CD8-positive, alpha-beta memory T cell (primary cell): ENCODE measurements around the gene SSH2. TPM values are rescaled to one million over a fixed set of nuclear protein-coding genes. Genes with fewer than 3 reads are reported as not detected.

ENCODE experiments used
- CTCF ChIA-PET: fragments of 350-600 bp; sonication (Branson Sonifier 250); formaldehyde crosslinking; loops from one replicate; lab custom pipeline; 2021; ENCODE audit warnings: antibody characterized with exemption; lab: Charles Lee
- POLR2A ChIA-PET: fragments of 350-600 bp; sonication (Branson Sonifier 250); formaldehyde crosslinking; loops from one replicate; lab custom pipeline; 2021; ENCODE audit warnings: antibody characterized with exemption; lab: Charles Lee
- DNase-seq, 5 donors: peaks; one replicate each; pipeline versions ENCODE4 v3.0.0 to v3.0.0-alpha.2; 2020 to 2022; ENCODE audit warnings: mixed read lengths in 1 of 5
- H3K27ac ChIP-seq: one replicate; pipeline ENCODE4 v1.7.0; 2013; ENCODE audit warnings: low read depth, mild to moderate bottlenecking, low read length, moderate library complexity
- H3K27me3 ChIP-seq: 2 replicates; pipeline ENCODE4 v1.7.0; 2013; ENCODE audit warnings: low read length, mild to moderate bottlenecking; ENCODE audit not compliant: insufficient read depth, poor library complexity, severe bottlenecking
- H3K36me3 ChIP-seq: 2 replicates; pipeline ENCODE4 v1.7.0; 2013; ENCODE audit warnings: mild to moderate bottlenecking, low read length, moderate library complexity; ENCODE audit not compliant: insufficient read depth
- H3K4me1 ChIP-seq: 2 replicates; pipeline ENCODE4 v1.7.0; 2013; ENCODE audit warnings: mild to moderate bottlenecking, low read length, moderate library complexity; ENCODE audit not compliant: insufficient read depth
- H3K4me3 ChIP-seq: 2 replicates; pipeline ENCODE4 v1.7.0; 2013; ENCODE audit warnings: mild to moderate bottlenecking, low read length
- H3K9me3 ChIP-seq: 2 replicates; pipeline ENCODE4 v1.7.0; 2013; ENCODE audit warnings: mild to moderate bottlenecking, low read length
- H3K27ac Mint-ChIP-seq, 8 donors: one replicate each; pipeline ENCODE4 v1.8.0; 2020 to 2021; ENCODE audit warnings: mixed read lengths in 8 of 8, mild to moderate bottlenecking in 6 of 8, inconsistent platforms in 3 of 8, moderate library complexity in 3 of 8
- H3K27me3 Mint-ChIP-seq, 2 donors: one replicate each; pipeline ENCODE4 v1.8.0; 2020 to 2021; ENCODE audit warnings: mixed read lengths in 2 of 2, mild to moderate bottlenecking in 1 of 2, moderate library complexity in 1 of 2
- H3K36me3 Mint-ChIP-seq, 3 donors: one replicate each; pipeline ENCODE4 v1.8.0; 2020 to 2021; ENCODE audit warnings: mixed read lengths in 3 of 3, inconsistent platforms in 1 of 3, mild to moderate bottlenecking in 1 of 3
- H3K4me1 Mint-ChIP-seq, 3 donors: one replicate each; pipeline ENCODE4 v1.8.0; 2020 to 2021; ENCODE audit warnings: mixed read lengths in 3 of 3, inconsistent platforms in 1 of 3, mild to moderate bottlenecking in 1 of 3
- H3K4me3 Mint-ChIP-seq, 7 donors: one replicate each; pipeline ENCODE4 v1.8.0; 2020 to 2021; ENCODE audit warnings: mixed read lengths in 7 of 7, mild to moderate bottlenecking in 6 of 7, moderate library complexity in 4 of 7, inconsistent platforms in 2 of 7
- H3K9me3 Mint-ChIP-seq, 5 donors: one replicate each; pipeline ENCODE4 v1.8.0; 2020 to 2022; ENCODE audit warnings: mixed read lengths in 5 of 5, mild to moderate bottlenecking in 3 of 5, moderate library complexity in 2 of 5, inconsistent platforms in 1 of 5
- polyA plus RNA-seq: library from polyadenylated mRNA; unstranded; fragments of 300-500 nt; fragmentation: Illumina TruSeq; gene quantifications from one replicate; pipeline ENCODE4 v1.2.3, GENCODE V29; 2021
- total RNA-seq, 2 experiments: library from RNA; stranded (reverse); gene quantifications; one replicate each; pipeline ENCODE4 v1.2.3, GENCODE V29; 2021

Gene SSH2
- total and polyA plus RNA-seq, 3 experiments from 2014 or later: 28.1 to 35.9 (median 32.1) TPM

DNA sequence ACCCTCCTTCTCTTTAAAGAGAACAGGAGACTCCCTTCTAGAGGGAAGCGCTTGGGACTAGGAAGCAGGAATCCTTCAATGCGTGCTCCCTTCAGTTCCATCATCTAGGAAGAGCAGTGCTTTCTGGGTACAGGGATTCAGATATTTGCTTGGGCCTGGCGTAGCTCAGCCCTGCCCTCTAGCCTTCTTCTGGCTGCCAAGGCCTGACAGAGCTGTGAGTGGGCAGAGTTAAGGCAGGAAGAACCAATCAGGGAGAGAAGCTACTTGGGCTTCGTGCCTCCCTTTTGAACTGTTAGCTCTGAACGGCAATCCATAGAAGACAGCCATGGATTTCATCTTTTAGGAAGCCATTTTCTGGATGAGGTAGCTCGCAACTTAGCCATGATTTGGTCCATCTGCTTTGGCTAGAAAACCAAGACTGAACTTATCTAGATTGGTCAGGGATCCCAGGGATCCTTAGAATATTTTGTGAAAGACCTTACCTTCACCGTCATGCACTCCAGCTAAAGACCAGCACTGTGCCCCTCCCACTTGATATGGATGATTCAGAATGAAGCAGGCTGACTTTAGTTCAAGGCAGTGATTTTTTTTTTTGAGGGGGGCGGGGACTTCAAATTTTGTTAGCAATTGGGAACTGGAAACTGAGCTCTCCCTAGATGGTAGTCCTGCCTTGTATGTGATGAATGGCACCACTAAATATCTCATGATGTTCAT is 304.8 kb downstream of the SSH2 start:
- no peak overlapping the region for H3K4me3 ChIP-seq
- peaks cover 22% of the 10 kb centered on the region for H3K4me1 ChIP-seq
- H3K27me3 ChIP-seq: no peaks in the 10 kb centered on the region
- no peak overlapping the region for H3K27ac ChIP-seq
- no peaks in the 10 kb centered on the region for H3K9me3 Mint-ChIP-seq
- peak overlapping the region in 1 of 7 donors; percentile 56 for H3K4me3 Mint-ChIP-seq
- DNase-seq: no peak
- no peaks in the 10 kb centered on the region for H3K27me3 Mint-ChIP-seq
- peak overlapping the region in 5 of 8 donors; percentile 3 to 88 (median 47) for H3K27ac Mint-ChIP-seq
- no peaks in the 10 kb centered on the region for H3K9me3 ChIP-seq
- H3K4me1 Mint-ChIP-seq: peaks cover 30 to 54% (median 48%) of the 10 kb centered on the region in 3 donors
- H3K36me3 Mint-ChIP-seq: peaks cover 0 to 35% (median 2%) of the 10 kb centered on the region in 3 donors
- no peaks in the 10 kb centered on the region for H3K36me3 ChIP-seq
- CTCF ChIA-PET: interaction anchor here (0.8 to 2.6 kb wide), 5 partner anchors 8 to 255 kb away, joined by 3 to 10 read pairs (median 4); no protein-coding TSS in a partner anchor
- POLR2A ChIA-PET: interaction anchor here (0.5 kb wide), 1 partner anchor 325 kb away, joined by 10 read pairs; no protein-coding TSS in a partner anchor

DNA sequence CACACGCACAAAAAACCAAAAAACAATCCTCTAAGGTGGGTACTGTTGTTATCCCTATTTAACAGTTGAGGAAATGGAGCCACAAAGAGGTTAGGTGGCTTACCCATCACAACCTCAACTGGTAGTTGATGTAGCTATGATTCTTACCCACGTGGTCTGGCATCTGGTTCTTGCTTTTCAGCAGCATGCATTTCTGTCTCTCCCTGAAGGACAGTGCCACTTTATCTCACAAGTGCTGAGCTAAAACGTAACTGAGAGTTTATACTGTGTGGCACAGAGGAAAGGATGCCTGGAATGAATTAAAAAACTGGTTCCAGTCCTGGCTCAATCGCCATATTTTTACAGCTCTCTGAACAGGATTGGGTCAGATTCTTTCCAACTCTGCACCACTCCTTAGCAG is 305.4 kb downstream of the SSH2 start:
- Histone ChIP-seq H3K36me3 (no peaks in the 10 kb centered on the region), H3K4me1 (peaks cover 22% of the 10 kb centered on the region), H3K9me3 (no peaks in the 10 kb centered on the region), H3K27me3 (no peaks in the 10 kb centered on the region), H3K4me3 (no peak overlapping the region), H3K27ac (no peak overlapping the region)
- ChIA-PET CTCF (interaction anchor here (0.8 to 2.6 kb wide), 4 partner anchors 7 to 255 kb away, joined by 3 to 10 read pairs (median 4); no protein-coding TSS in a partner anchor), POLR2A (no interaction called here)
- Mint-ChIP-seq H3K4me1 (peaks cover 27 to 54% (median 48%) of the 10 kb centered on the region in 3 donors), H3K4me3 (peak overlapping the region in 2 of 7 donors; percentile 56 to 61), H3K27ac (peak overlapping the region in 6 of 8 donors; percentile 3 to 88 (median 42)), H3K9me3 (no peaks in the 10 kb centered on the region), H3K27me3 (no peaks in the 10 kb centered on the region), H3K36me3 (peaks cover 0 to 29% (median 2%) of the 10 kb centered on the region in 3 donors)
- no peak for DNase-seq

DNA sequence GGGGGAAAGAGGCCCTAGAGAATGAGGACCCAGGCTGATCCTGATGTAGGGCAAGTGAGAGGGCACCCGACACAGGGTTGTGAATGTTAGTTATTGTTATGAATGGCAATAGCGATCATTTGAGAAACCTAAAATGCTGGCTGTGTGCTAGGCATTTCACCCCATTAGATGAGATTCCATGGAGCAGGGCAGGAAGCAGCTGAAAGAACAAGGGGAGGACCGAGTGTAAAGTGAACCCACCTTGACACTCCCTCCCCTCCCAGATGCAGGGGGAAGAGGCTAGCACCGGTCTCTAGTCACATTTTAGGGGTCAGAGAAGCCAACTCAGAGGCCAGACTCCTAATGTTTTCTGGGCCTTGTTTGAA is 306.8 kb downstream of the SSH2 start:
- CTCF ChIA-PET: interaction anchor here (0.8 to 1.6 kb wide), 4 partner anchors 11 to 156 kb away, joined by 3 to 5 read pairs (median 4); no protein-coding TSS in a partner anchor
- no peak for DNase-seq
- no peaks in the 10 kb centered on the region for H3K27me3 ChIP-seq
- no peaks in the 10 kb centered on the region for H3K9me3 Mint-ChIP-seq
- peak overlapping the region; percentile 75 for H3K4me3 ChIP-seq
- H3K27ac ChIP-seq: no peak overlapping the region
- no peaks in the 10 kb centered on the region for H3K9me3 ChIP-seq
- H3K36me3 ChIP-seq: no peaks in the 10 kb centered on the region
- H3K4me1 ChIP-seq: peaks cover 22% of the 10 kb centered on the region
- H3K27ac Mint-ChIP-seq: peak overlapping the region in 7 of 8 donors; percentile 3 to 81 (median 61)
- peaks cover 23 to 50% (median 40%) of the 10 kb centered on the region in 3 donors for H3K4me1 Mint-ChIP-seq
- no peaks in the 10 kb centered on the region for H3K27me3 Mint-ChIP-seq
- peak overlapping the region; percentile 54 to 93 (median 78) for H3K4me3 Mint-ChIP-seq
- peaks cover 0 to 16% (median 2%) of the 10 kb centered on the region in 3 donors for H3K36me3 Mint-ChIP-seq
- POLR2A ChIA-PET: interaction anchor here (1.0 kb wide), 1 partner anchor 10 kb away, joined by 6 read pairs; no protein-coding TSS in a partner anchor

DNA sequence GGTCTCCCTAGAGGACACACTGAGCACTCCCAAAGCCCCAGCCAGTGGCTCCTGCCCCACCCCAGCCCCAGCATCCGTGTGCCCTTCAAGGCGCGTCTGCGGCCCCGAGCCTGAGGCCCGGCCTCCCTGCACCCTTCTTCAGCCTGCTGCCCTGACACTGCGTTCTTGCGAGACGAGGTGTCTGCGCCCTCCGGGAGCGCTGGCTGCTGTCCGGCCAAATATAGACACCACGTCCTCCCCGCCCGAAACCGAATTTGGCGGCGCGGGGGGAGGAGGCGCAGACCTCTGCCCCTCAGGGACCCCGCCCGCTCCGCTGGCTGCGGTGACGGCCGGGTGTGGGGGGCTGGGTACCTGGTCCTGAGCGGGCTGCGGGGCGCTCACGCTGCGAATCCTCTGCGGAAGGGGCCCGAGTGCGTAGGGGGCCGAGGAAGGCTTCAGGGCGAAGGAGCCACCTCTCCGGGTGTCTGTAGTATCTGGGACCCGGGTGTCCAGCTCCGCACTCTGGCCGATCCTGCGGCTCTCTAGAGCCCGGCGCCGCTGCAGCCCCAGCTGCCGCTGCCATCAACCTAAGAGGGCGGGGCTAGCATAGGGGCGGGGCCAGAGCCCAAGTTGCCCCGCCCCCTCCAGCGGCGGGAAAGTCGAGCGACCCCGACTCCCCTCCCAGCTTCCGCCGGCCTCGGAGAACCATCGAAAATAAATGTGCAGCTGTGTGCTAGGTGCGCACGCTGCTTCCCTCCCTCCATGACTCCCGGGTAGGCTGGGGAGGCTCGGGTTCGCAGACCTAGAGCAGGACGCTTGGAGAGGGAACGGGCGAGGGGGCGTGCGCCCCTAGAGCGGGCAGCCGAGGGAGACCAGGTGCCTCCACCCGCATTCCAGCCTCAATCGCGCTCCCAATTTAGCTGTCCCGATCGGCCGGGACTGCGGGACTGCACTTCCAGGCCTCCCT is 307.4 kb downstream of the SSH2 start, which contains the start of gene CORO6:
Gene CORO6, minus strand, starts transcription at position 576 of the 946 bp plus-strand sequence. CDS start 1,491 bp downstream, outside the sequence.
- Histone ChIP-seq H3K4me3 (peak within 1 kb of the TSS; percentile 75), H3K27me3 (no peaks in the 10 kb centered on the region), H3K9me3 (no peaks in the 10 kb centered on the region), H3K36me3 (no peaks in the 10 kb centered on the region), H3K4me1 (peaks cover 25% of the 10 kb centered on the region), H3K27ac (no peak within 1 kb of the TSS)
- peak within 1 kb of the TSS; percentile 56 to 93 (median 78) for H3K4me3 Mint-ChIP-seq
- POLR2A ChIA-PET: interaction anchor here (0.5 to 1.0 kb wide), 3 partner anchors 9 to 108 kb away, joined by 3 to 6 read pairs (median 4); no protein-coding TSS in a partner anchor
- H3K27ac Mint-ChIP-seq: peak within 1 kb of the TSS; percentile 17 to 84 (median 71)
- H3K27me3 Mint-ChIP-seq: no peaks in the 10 kb centered on the region
- H3K9me3 Mint-ChIP-seq: no peaks in the 10 kb centered on the region
- H3K36me3 Mint-ChIP-seq: peaks cover 0 to 12% (median 2%) of the 10 kb centered on the region in 3 donors
- CTCF ChIA-PET: interaction anchor here (0.8 to 1.6 kb wide), 4 partner anchors 12 to 157 kb away, joined by 3 to 5 read pairs (median 4); no protein-coding TSS in a partner anchor
- peaks cover 22 to 50% (median 39%) of the 10 kb centered on the region in 3 donors for H3K4me1 Mint-ChIP-seq
- peak; percentile 51 to 77 (median 64) for DNase-seq

DNA sequence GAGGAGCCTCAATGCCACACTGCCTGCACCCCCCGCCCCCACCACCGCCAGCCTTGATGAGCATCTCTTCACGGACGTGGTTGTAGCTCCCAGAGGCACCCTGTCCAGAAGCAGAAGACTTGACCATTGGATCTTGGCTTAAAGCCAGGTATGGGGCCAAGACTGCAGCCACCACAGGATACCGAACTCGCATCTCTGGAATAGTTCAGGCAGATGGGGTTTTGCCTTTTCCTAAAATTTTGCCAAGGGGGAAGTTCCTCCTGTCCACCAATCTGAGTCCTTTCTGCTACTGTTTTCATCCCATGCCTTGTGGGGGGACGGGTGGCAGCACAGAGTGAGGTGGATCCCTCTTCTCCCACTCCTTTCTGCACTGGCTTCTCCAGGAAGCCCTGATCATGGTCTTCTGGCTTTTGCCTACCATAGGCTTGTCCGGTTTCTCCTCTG is 308.3 kb downstream of the SSH2 start:
- ChIA-PET POLR2A (no interaction called here), CTCF (interaction anchor here (1.3 to 1.4 kb wide), 2 partner anchors 9 to 309 kb away, joined by 3 read pairs; no protein-coding TSS in a partner anchor)
- no peaks in the 10 kb centered on the region for H3K27me3 ChIP-seq
- peaks cover 29 to 56% (median 42%) of the 10 kb centered on the region in 3 donors for H3K4me1 Mint-ChIP-seq
- no peak overlapping the region for H3K4me3 ChIP-seq
- H3K36me3 ChIP-seq: no peaks in the 10 kb centered on the region
- H3K27me3 Mint-ChIP-seq: no peaks in the 10 kb centered on the region
- peaks cover 0 to 6% (median 2%) of the 10 kb centered on the region in 3 donors for H3K36me3 Mint-ChIP-seq
- H3K9me3 ChIP-seq: no peaks in the 10 kb centered on the region
- H3K27ac Mint-ChIP-seq: peak overlapping the region in 3 of 8 donors; percentile 22 to 84 (median 76)
- DNase-seq: no peak
- H3K4me3 Mint-ChIP-seq: peak overlapping the region; percentile 60 to 93 (median 78)
- peaks cover 33% of the 10 kb centered on the region for H3K4me1 ChIP-seq
- no peak overlapping the region for H3K27ac ChIP-seq
- H3K9me3 Mint-ChIP-seq: no peaks in the 10 kb centered on the region

DNA sequence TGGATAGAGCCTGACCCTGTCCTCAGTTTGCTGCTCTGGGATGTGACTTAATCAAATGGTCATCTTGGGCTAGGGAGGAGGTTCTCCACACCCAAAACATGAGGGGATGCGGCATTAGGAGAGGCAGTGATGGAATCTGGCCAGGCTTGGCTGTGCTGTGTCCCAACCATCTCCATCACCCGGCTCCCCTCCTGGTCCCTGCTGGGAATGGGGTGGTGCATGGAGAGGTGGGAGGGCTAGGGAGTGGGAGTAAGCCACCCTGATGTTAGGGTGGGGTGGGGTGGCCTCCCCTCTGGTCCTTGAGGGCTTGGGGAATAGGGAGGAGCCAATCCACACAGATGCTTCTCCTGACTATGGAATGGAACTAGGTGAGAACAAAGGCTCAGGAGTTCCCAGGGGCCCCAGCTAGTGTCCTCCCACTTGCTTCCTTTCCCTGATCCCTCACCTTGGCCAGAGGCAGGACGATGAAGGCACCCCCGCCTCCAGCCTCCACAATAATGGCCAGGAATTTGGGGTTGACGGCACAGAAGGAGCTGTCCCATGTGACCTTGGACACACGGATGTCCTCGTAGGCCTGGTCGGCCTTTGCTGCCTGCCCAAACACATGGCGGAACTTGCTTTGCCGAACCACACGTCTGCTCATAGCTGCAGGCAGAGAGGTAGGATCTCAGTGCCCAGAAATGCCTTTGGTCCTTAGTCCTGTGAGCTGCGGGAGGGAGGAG is 309.1 kb downstream of the SSH2 start:
- Mint-ChIP-seq H3K9me3 (no peaks in the 10 kb centered on the region), H3K27me3 (no peaks in the 10 kb centered on the region), H3K27ac (peak overlapping the region in 2 of 8 donors; percentile 43 to 46), H3K4me3 (peak overlapping the region in 6 of 7 donors; percentile 51 to 78 (median 63)), H3K36me3 (peaks cover 0 to 3% (median 2%) of the 10 kb centered on the region in 3 donors), H3K4me1 (peaks cover 34 to 61% (median 46%) of the 10 kb centered on the region in 3 donors)
- ChIA-PET POLR2A (no interaction called here), CTCF (interaction anchor here (1.3 to 1.4 kb wide), 2 partner anchors 8 to 310 kb away, joined by 3 read pairs; no protein-coding TSS in a partner anchor)
- no peaks in the 10 kb centered on the region for H3K27me3 ChIP-seq
- peaks cover 41% of the 10 kb centered on the region for H3K4me1 ChIP-seq
- no peak overlapping the region for H3K4me3 ChIP-seq
- no peaks in the 10 kb centered on the region for H3K9me3 ChIP-seq
- no peaks in the 10 kb centered on the region for H3K36me3 ChIP-seq
- DNase-seq: no peak
- H3K27ac ChIP-seq: no peak overlapping the region

DNA sequence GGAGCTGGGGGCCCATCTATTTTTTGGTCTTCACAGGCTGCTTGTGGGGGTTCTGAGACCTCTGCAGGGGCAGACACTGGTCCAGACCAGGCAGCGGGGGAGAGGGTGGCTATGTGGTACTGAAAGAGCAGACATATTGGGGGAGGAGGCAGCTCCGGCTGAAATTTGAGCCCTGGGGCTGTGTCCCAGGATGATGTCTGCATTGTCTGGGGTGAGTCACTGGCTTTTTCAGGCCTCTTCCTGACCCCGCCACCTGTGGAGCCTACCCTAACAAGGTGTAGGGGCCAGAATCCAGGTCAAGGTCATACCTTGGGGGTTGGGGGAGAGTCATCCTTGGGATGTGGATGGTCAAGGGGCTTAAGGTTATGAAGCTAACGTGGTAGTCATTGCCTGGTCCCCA is 309.8 kb downstream of the SSH2 start:
- H3K4me3 ChIP-seq: no peak overlapping the region
- H3K27me3 ChIP-seq: no peaks in the 10 kb centered on the region
- no peak overlapping the region for H3K27ac ChIP-seq
- CTCF ChIA-PET: no interaction called here
- no peaks in the 10 kb centered on the region for H3K36me3 Mint-ChIP-seq
- H3K4me3 Mint-ChIP-seq: peak overlapping the region in 2 of 7 donors; percentile 59 to 60
- POLR2A ChIA-PET: no interaction called here
- peaks cover 44% of the 10 kb centered on the region for H3K4me1 ChIP-seq
- no peaks in the 10 kb centered on the region for H3K9me3 ChIP-seq
- H3K9me3 Mint-ChIP-seq: no peaks in the 10 kb centered on the region
- H3K27me3 Mint-ChIP-seq: no peaks in the 10 kb centered on the region
- H3K27ac Mint-ChIP-seq: no peak overlapping the region
- no peak for DNase-seq
- peaks cover 35 to 67% (median 46%) of the 10 kb centered on the region in 3 donors for H3K4me1 Mint-ChIP-seq
- H3K36me3 ChIP-seq: no peaks in the 10 kb centered on the region
